NCI-H1436 (cell line): Measurements from ENCODE around the gene TYROBP.
"Not testable (repeated sequence)": the region's sequence is repeated elsewhere in the genome, so short reads cannot be mapped to it uniquely, and the experiment has no call there.

Experiments
- DNase-seq: peaks from one replicate; lab custom pipeline; 2025; lab: John Stamatoyannopoulos, UW

Gene TYROBP

GRCh38 chr19:35908010-35908441, at the start of gene TYROBP:
Gene TYROBP, minus strand, starts transcription at chr19:35908295. Its CDS starts 67 bp downstream, at chr19:35908228.
- DNase-seq = no peak

GRCh38 chr19:35957411-35957810, 49.3 kb upstream of the TYROBP start:
- not testable (repeated sequence) for DNase-seq

- no peak for DNase-seq
Observed at GRCh38 chr19:35955881-35956634, 48.0 kb upstream of the TYROBP start.

- no peak for DNase-seq
Observed at GRCh38 chr19:35949131-35949530, 41.0 kb upstream of the TYROBP start.

- DNase-seq = no peak
Observed at GRCh38 chr19:35946203-35946602, 38.1 kb upstream of the TYROBP start.

- DNase-seq = no peak
Observed at GRCh38 chr19:35945121-35945790, 37.2 kb upstream of the TYROBP start.

GRCh38 chr19:35944556-35944955, 36.5 kb upstream of the TYROBP start:
- DNase-seq = no peak

- no peak for DNase-seq
Observed at GRCh38 chr19:35943321-35944301, 35.5 kb upstream of the TYROBP start.

- no peak for DNase-seq
Observed at GRCh38 chr19:35942235-35942634, 34.1 kb upstream of the TYROBP start.

- DNase-seq = no peak
Observed at GRCh38 chr19:35940839-35941238, 32.7 kb upstream of the TYROBP start.

- no peak for DNase-seq
Observed at GRCh38 chr19:35940078-35940775, 32.1 kb upstream of the TYROBP start.

- DNase-seq = no peak
Observed at GRCh38 chr19:35939307-35940077, 31.4 kb upstream of the TYROBP start.

- DNase-seq = no peak
Observed at GRCh38 chr19:35938282-35939224, 30.5 kb upstream of the TYROBP start.

GRCh38 chr19:35937345-35938281, 29.5 kb upstream of the TYROBP start:
- no peak for DNase-seq

- DNase-seq = no peak
Observed at GRCh38 chr19:35936738-35937268, 28.7 kb upstream of the TYROBP start.

- peak; percentile 68 for DNase-seq
Observed at GRCh38 chr19:35935911-35936737, 28.0 kb upstream of the TYROBP start, which contains the start of gene LRFN3. Gene LRFN3, plus strand, starts transcription at chr19:35936374. Its CDS starts 3,052 bp downstream, at chr19:35939426.

GRCh38 chr19:35932291-35932936, 24.3 kb upstream of the TYROBP start:
- DNase-seq = no peak
